Measurements from ENCODE around the gene LRRC7.

GRCh38 chr1:69791311-69791710 lies 223.6 kb downstream of the LRRC7 start:
- TF ChIP-seq CTCF (conservative IDR thresholded peaks at IDR 0.05; ENCODE audit: low read depth, low read length) (no peak), EZH2 (IDR thresholded peaks at IDR 0.05; ENCODE audit: borderline replicate concordance, low read depth, low read length, poor library complexity, severe bottlenecking) (no peak)
